Raji (cell line): ENCODE results near the gene POMT2.

Source experiments
- POLR2A ChIP-seq: IDR thresholded peaks from 2 replicates; pipeline ENCODE4 v1.6.1; 2011; ENCODE audit warnings: low read depth, low read length, control low read depth; ENCODE audit not compliant: insufficient read depth

POMT2 gene

DNA sequence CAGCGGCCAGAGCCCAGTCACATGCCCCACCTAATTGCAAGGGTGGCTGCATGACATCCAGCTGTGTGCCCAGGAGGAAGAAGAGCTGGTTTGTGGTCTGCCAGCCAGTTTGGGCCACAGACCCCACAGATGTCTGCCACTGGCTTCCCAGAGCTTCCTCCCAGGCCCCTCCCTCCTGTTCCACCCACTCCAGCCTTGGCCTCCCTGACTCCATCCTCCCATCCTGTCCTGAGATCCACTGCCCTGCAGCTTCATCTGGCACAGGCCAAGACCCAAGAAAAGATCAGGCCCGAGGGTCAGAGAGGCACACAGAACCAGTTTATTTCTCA, 55.5 kb downstream of the POMT2 start:
- TF ChIP-seq POLR2A = no peak

DNA sequence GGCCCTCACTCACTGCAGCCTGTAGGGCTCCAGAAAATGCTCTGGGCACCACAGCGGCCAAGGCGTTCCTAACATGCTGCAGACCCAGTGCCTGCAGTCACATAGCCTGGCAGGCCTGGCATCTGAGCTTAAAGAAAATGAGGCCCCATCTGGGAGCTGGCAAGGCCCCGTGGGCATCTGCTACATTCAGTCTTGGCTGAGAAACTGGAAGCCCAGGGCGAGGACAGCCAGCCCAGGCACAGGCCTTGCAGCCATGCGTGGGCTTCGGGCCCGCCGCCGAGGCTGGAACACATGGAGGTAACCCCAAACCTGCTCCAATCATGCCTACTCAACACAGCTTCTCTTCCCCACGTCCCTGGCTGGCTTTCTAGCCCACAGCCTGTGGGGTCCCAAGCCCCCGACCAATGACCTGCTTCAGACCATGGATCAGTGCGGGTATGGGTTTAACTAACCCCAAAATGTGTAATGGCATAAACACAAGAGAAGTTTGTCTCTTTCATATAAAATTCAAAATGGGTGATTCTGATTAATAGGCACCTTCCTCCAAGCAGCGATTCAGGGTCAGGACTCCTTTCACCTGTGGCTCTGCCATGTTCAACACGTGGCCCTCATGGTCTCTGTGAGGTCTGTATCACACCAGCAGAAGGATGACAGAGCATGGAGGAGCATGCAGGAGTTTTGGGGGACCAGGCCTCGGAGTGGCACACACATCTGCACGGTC, 56.1 kb downstream of the POMT2 start:
- no peak for TF ChIP-seq POLR2A

DNA sequence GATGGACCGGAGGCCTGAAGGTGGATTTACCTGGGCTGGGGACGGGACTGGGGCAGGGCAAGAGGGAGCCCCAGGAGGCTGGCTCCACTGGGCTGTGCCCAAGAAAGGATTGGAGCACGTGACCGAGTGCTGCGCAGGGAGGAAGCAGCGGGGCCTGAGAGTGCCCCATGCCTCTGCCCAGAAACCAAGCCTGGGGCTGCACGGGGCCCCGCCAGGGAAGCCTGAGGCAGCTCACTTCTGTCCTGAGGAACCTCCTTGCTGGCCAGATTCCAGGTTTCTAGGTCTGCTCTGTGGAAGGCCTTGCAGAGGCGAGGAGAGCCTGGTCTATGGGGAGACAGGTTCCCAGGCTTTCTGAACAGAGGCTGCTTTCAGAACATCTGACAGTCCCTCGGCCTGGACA, 60.1 kb downstream of the POMT2 start:
- no peak for TF ChIP-seq POLR2A

DNA sequence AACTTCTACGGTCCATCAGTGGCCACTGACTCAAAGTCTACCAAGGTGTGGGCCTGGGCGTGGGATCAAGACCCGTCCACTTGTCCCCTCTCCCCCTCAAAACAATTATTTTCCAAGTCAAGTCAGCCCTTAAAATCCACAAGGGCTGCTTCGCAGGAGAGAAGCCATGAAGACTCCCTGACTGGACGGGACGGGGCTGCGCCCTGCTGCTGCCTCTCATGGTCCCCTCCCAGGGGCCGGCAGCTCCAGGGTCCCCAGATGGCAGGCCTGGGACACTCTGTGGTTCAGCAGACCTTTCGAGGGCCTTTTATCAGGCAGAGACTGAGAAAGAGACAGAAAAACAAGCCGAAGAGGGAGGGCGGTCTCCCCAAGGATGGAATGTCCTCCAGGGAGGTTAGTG, 60.5 kb downstream of the POMT2 start:
- no peak for TF ChIP-seq POLR2A

DNA sequence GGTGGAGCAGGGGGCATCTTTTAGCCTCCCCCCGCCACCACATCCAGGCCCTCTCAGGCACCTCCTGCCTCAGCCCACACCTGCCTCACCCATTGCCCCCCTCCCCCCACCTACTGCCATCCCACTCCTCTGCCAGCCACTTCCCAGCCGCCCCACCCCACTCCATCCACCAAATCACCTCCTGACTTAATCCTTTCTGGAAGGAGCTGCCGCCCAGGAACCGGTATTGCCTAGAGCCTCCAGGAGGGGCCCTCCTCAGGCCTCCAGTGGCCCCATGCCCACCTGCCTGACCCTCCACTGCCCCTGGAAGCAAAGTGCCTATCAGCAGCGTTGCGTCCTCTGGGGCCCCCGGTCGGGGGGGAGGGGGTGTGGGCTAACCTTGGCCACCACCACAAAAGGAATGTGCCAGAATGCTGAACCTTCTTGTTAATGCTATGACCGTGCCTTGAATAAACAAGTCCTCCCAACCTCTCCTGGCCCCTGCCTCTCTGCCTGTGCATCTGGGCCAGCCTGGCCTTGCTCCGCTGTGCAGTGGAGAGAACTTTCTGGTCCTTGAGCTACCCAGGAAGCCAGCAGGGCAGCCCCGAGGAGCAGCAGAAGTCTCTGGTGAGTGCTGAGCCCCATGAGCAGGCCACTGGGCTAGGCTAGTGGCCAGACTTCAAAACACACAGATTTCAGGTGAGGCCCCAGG, 61.5 kb downstream of the POMT2 start:
- no peak for TF ChIP-seq POLR2A

DNA sequence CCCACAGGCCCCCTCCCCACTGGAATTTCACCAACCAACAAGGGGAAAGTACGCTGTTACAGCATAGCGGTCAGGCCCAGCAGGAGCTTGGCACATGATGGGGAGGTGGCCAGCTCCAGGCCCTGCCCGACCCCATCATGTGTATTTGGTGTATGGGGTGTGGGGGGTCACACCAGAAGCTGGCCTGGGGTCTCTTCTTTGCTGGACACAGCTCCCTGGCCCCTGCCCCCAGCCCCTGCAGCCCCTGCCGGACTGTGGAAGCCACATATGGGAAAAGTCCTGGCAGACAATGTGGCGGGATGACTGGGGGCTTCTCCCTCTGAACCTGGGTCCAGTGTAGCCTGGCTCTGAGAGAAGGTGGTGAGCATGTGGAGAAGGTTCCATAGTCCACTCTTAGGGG, 62.1 kb downstream of the POMT2 start:
- no peak for TF ChIP-seq POLR2A

DNA sequence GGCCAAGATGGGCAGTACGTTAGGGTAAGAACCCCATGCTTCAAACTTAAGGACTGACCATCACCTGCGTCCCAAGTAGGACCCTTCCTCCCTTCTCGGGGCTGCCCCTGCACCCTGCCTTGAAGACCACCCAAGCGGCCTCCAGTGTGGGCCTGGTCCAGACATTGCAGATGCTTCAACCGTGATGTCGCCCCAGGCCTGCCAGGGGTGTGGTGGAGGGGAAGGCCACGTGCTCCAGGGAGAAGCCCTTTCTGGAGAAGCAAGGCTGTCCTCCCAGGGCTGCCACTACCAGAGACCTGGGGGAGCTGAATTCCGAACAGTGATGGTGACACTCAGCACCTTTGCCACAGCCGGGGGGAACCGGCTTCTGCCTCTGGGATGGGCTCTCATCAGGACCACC, 63.0 kb downstream of the POMT2 start:
- TF ChIP-seq POLR2A = no peak

- TF ChIP-seq POLR2A = no peak
Measured at GRCh38 chr14:77256694-77257093, 64.0 kb downstream of the POMT2 start.

- TF ChIP-seq POLR2A = no peak
Measured at GRCh38 chr14:77253333-77254190, 67.1 kb downstream of the POMT2 start.

DNA sequence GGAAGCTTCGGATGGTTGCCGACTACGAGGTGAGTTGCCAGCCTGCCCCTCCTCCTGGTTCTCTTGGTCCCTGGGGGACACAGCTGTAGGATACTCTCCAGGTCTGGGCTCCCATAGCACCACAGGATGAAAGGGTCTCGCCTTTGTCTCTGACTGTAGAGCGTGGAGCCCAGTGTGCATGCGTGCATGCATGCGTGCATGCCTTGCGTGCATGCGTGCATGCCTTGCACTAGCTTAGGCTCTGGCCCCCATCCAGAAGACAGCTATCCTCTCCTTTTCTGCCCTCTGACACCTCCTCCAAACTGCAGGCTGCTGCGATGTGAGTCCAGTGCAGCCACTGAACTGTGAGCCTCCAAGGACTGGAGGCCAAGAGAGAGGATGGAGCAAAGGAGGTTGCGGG, 68.8 kb downstream of the POMT2 start:
- TF ChIP-seq POLR2A = no peak

GRCh38 chr14:77250927-77251326, 69.8 kb downstream of the POMT2 start:
- no peak for TF ChIP-seq POLR2A

GRCh38 chr14:77249286-77249685, 71.4 kb downstream of the POMT2 start:
- no peak for TF ChIP-seq POLR2A

GRCh38 chr14:77248666-77249065, 72.0 kb downstream of the POMT2 start:
- TF ChIP-seq POLR2A = no peak

GRCh38 chr14:77246784-77247183, 73.9 kb downstream of the POMT2 start:
- TF ChIP-seq POLR2A = no peak

DNA sequence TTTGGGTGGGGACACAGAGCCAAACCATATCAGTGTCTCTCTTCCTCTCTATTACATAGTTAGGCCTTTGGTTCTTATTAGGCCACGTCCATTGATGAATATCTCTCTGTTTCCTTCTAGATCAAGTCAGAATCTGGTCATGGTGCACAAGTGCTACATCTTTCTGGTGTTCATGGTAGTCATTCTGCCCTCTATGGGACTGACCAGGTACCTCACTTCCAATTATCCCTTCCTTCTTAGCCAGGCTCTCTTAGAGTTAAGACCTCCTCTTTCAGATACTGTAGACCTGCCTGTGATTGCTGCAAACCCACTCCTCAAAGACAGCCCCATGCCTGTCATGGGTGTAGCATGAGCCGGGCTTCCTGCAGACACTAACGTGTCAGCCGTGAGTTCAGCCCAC, 74.9 kb downstream of the POMT2 start:
- TF ChIP-seq POLR2A = no peak

DNA sequence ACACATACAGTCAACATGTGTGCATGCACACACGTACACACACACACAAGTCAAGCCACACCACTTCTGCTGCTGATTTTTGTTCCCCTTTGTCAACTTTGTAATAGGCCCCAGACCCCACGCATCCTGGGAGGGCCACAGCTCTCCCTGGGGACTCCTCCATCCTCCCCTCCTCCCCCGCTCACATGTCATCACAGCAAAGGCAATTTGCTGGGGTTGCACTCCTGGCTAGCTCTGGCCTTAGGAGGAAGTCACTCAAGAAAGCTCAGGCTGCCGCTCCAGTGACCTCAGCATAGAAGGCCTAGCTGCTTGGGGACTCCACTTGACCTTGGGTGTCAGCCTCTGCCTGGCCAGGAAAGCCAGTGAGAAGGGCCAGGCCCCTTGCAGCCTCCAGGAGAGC, 76.8 kb downstream of the POMT2 start:
- no peak for TF ChIP-seq POLR2A
